Prostate gland (tissue), 2 donors: ENCODE measurements around the gene SLC5A6. TPM values are rescaled to one million over a fixed set of nuclear protein-coding genes. Genes with fewer than 3 reads are reported as not detected.

Experiments
- DNase-seq: peaks from one replicate; pipeline ENCODE4 v3.0.0-alpha.2; 2019; ENCODE audit warnings: low spot score
- H3K27ac ChIP-seq, 2 donors: fragments of 200-600 bp; sonication (generic); 2 replicates each; pipeline ENCODE4 v1.5.1; 2017 to 2019
- H3K27me3 ChIP-seq: fragments of 200-600 bp; sonication (generic); replicated peaks from 2 replicates; pipeline ENCODE4 v1.5.1; 2019; ENCODE audit not compliant: insufficient read depth
- H3K36me3 ChIP-seq, 2 donors: fragments of 200-600 bp; sonication (generic); 1 replicate in 1 of 2; 2 replicates in 1 of 2; pipeline versions ENCODE4 v1.5.1 to v1.8.1; 2017 to 2019
- H3K4me1 ChIP-seq: fragments of 200-600 bp; sonication (generic); replicated peaks from 2 replicates; pipeline ENCODE4 v1.5.1; 2019
- H3K4me3 ChIP-seq, 2 donors: fragments of 200-600 bp; sonication (generic); 2 replicates each; pipeline ENCODE4 v1.5.1; 2017 to 2019
- H3K9me3 ChIP-seq: fragments of 200-600 bp; sonication (generic); 2 replicates; pipeline ENCODE4 v1.5.1; 2017
- CTCF ChIP-seq, 4 experiments: fragments of 200-600 bp in 2 of 4; fragments of 450-650 bp in 2 of 4; sonication (generic) in 2 of 4; IDR thresholded peaks; 1 replicate in 3 of 4; 2 replicates in 1 of 4; pipeline ENCODE4 v1.5.1; 2016 to 2019; ENCODE audit warnings: antibody characterized with exemption in 4 of 4, mild to moderate bottlenecking in 2 of 4, moderate library complexity in 2 of 4
- POLR2A ChIP-seq: fragments of 450-650 bp; IDR thresholded peaks from one replicate; pipeline ENCODE4 v1.6.1; 2016; ENCODE audit warnings: antibody characterized with exemption, mild to moderate bottlenecking
- POLR2AphosphoS5 ChIP-seq: sonication (generic); formaldehyde crosslinking; IDR thresholded peaks from one replicate; pipeline ENCODE4 v1.6.1; 2017; ENCODE audit warnings: antibody characterized with exemption
- WGBS: methylation state at CpG from one replicate; pipeline ENCODE4 v1.1.5; 2018; 5-methylcytosine and 5-hydroxymethylcytosine counted together
- intact Hi-C: fragments of 100-400 bp; cut with DNase I; formaldehyde crosslinking; loops from one replicate; pipeline ENCODE4 v1.14.2; 2022
- total RNA-seq, 2 donors: library from RNA; depleted of rRNA; stranded (reverse); fragments of >200 nt; gene quantifications; one replicate each; pipeline ENCODE4 v1.1.0, GENCODE V29; 2016

SLC5A6 gene
- total RNA-seq, 2 donors from 2014 or later: 23.9 to 65.2 TPM

- no peak for TF ChIP-seq POLR2AphosphoS5
- TF ChIP-seq CTCF (IDR thresholded peaks at IDR 0.05): no peak
- no peak for TF ChIP-seq POLR2A
- Histone ChIP-seq H3K9me3 (no peaks in the 10 kb centered on the region), H3K27me3 (no peaks in the 10 kb centered on the region), H3K4me1 (no peaks in the 10 kb centered on the region), H3K27ac (no peak overlapping the region), H3K36me3 (no peaks in the 10 kb centered on the region), H3K4me3 (no peak overlapping the region)
- DNase-seq: no peak
- intact Hi-C loops: no loop called here
- 62% methylated on average over 6 of the region's 6 CpGs for WGBS
Observed at GRCh38 chr2:27158468-27158867, 53.6 kb downstream of the SLC5A6 start.

DNA sequence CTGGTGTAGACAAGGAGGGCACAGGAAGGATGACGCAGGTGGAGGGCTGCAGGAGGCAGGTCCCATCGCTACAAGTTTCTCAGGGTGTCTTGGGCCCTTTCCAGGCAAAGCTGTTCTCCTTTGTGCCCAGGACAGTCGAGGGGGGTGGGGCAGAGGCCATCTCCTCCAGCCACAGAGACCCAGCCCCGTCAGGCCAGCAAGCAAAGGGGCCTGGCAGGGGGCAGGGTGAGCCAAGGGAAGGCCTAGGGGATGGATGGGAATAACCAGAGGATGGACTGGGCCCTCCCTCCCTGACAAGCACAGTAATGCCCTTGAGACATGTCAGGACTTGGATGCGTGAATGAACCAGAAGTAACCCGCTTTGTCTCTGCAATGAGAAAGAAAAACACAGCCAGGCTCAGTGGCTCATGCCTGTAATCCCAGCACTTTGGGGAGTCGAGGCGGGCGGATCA lies 57.0 kb downstream of the SLC5A6 start:
- intact Hi-C loops: no loop called here
- Histone ChIP-seq H3K27me3 (no peaks in the 10 kb centered on the region), H3K9me3 (no peaks in the 10 kb centered on the region), H3K4me3 (no peak overlapping the region), H3K36me3 (no peaks in the 10 kb centered on the region), H3K4me1 (no peaks in the 10 kb centered on the region), H3K27ac (peak overlapping the region in 1 of 2 donors; percentile 30)
- WGBS: 66% methylated on average over 8 of the region's 9 CpGs
- TF ChIP-seq POLR2AphosphoS5: no peak
- no peak for TF ChIP-seq CTCF (IDR thresholded peaks at IDR 0.05)
- no peak for TF ChIP-seq POLR2A
- DNase-seq: no peak

- peak overlapping the region in 1 of 2 donors; percentile 30 for H3K27ac ChIP-seq
- no peaks in the 10 kb centered on the region for H3K27me3 ChIP-seq
- no peak overlapping the region for H3K4me3 ChIP-seq
- intact Hi-C loops: no loop called here
- WGBS: 25% methylated on average over 6 of the region's 6 CpGs
- no peaks in the 10 kb centered on the region for H3K9me3 ChIP-seq
- no peak for DNase-seq
- H3K36me3 ChIP-seq: no peaks in the 10 kb centered on the region
- no peaks in the 10 kb centered on the region for H3K4me1 ChIP-seq
- TF ChIP-seq POLR2AphosphoS5 (peak; percentile 28), CTCF (IDR thresholded peaks at IDR 0.05) (no peak)
Observed at GRCh38 chr2:27154488-27154887, 57.6 kb downstream of the SLC5A6 start.

DNA sequence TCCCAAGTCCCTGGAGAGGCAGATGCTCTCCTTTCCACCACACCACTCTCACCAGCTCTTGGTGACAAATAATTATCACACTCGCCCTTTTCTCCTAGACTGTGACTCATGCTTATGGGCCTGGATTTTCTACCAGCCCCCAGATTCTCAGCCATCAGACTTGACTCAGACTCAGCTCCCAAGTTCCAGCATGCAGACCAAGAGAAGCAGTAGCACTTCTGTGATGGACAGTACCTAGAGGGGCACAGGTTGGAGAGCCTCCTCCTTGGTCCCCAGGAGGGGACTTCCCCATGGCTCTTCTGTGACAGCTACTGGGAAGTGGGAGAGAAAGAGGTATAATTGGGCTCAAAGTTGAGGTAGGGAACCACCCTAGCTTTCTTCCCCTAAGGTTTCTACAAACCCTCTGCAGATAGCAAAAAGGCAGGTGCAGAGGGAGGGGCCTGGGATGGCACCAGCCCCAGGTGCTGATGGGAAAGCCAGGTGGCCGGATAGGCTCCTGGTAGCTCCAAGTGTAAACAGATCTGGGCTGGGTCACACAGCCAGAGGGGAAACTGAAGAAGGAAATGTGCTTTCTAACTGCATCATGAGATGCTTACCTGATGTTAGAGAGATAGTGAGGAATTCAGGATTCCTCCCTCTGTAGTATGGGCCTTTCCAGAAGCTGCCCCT lies 59.1 kb downstream of the SLC5A6 start:
- Histone ChIP-seq H3K4me3 (no peak overlapping the region), H3K27ac (no peak overlapping the region), H3K4me1 (no peaks in the 10 kb centered on the region), H3K27me3 (no peaks in the 10 kb centered on the region), H3K36me3 (no peaks in the 10 kb centered on the region), H3K9me3 (no peaks in the 10 kb centered on the region)
- WGBS: 79% methylated on average over 2 of the region's 2 CpGs
- no peak for DNase-seq
- intact Hi-C loops: no loop called here
- no peak for TF ChIP-seq POLR2A
- TF ChIP-seq POLR2AphosphoS5: no peak
- TF ChIP-seq CTCF (IDR thresholded peaks at IDR 0.05): no peak

DNA sequence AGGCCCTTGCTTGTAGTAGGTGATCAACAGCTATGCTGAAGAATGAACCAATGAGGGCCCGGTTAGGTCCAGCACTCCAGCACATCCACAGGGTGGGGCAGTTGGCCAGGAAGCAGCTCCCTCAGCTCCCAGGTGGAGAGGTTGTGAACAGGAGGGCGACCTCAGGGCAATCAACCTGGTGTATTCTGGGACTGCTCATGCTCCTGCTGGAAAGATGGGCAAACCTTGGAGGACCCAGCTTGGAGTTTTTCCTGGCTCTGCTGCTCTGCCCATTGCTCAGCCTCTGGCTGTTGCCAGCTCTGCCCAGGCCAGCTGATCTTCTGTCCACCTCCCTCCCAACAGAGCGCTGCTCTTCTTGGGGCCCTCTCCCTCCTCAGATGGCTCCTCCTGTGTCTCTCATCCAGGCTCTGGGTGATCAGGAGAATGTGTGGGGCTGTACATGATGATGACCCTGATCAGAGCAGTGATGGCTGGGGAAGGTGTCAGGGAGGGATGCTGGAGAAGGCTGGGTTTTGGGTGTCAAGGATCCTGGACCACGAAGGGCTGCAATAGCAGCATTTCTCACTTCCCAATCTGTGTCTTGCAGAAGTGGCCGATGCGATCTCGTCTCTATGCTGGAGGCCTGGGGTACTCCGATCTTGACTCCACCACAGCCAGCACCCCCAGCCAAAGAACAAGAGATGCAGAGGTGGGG lies 59.8 kb downstream of the SLC5A6 start:
- Histone ChIP-seq H3K9me3 (no peaks in the 10 kb centered on the region), H3K27me3 (no peaks in the 10 kb centered on the region), H3K4me1 (no peaks in the 10 kb centered on the region), H3K4me3 (no peak overlapping the region), H3K27ac (no peak overlapping the region), H3K36me3 (no peaks in the 10 kb centered on the region)
- TF ChIP-seq POLR2A: no peak
- no peak for TF ChIP-seq CTCF (IDR thresholded peaks at IDR 0.05)
- TF ChIP-seq POLR2AphosphoS5: no peak
- intact Hi-C loops: no loop called here
- DNase-seq: no peak
- 84% methylated on average over 8 of the region's 8 CpGs for WGBS
